Mesendoderm (in vitro differentiated cells): ENCODE results near the gene LRRN1.

Experiments used
- DNase-seq: peaks from one replicate; pipeline ENCODE4 v3.0.0; 2013
- H2AK5ac ChIP-seq: 2 replicates; pipeline ENCODE4 v1.6.1; 2013; ENCODE audit warnings: low read length, inconsistent platforms
- H2BK120ac ChIP-seq: 2 replicates; pipeline ENCODE4 v1.6.1; 2013; ENCODE audit warnings: low read depth, mild to moderate bottlenecking, low read length, moderate library complexity, mixed read lengths
- H2BK15ac ChIP-seq: replicated peaks from 2 replicates; pipeline ENCODE4 v1.6.1; 2013; ENCODE audit warnings: low read depth, mild to moderate bottlenecking, moderate library complexity
- H2BK5ac ChIP-seq: 2 replicates; pipeline ENCODE4 v1.6.1; 2013; ENCODE audit warnings: low read length, inconsistent platforms
- H3K18ac ChIP-seq: 2 replicates; pipeline ENCODE4 v1.6.1; 2013; ENCODE audit warnings: mild to moderate bottlenecking, low read length, mixed read lengths
- H3K23ac ChIP-seq: one replicate; pipeline ENCODE4 v1.6.1; 2013; ENCODE audit warnings: low read length
- H3K27ac ChIP-seq: 2 replicates; pipeline ENCODE4 v1.5.1; 2013; ENCODE audit warnings: low read depth, mild to moderate bottlenecking, inconsistent platforms, low read length, moderate library complexity
- H3K27me3 ChIP-seq: 2 replicates; pipeline ENCODE4 v1.6.1; 2013; ENCODE audit warnings: low read length, control low read depth, mild to moderate bottlenecking, inconsistent platforms; ENCODE audit not compliant: insufficient read depth, poor library complexity
- H3K36me3 ChIP-seq: 2 replicates; pipeline ENCODE4 v1.6.1; 2013; ENCODE audit warnings: low read length, inconsistent platforms; ENCODE audit not compliant: control insufficient read depth, insufficient read depth
- H3K4ac ChIP-seq: one replicate; pipeline ENCODE4 v1.6.1; 2013; ENCODE audit warnings: low read depth, mild to moderate bottlenecking, low read length, moderate library complexity
- H3K4me1 ChIP-seq: 2 replicates; pipeline ENCODE4 v1.6.1; 2013; ENCODE audit warnings: low read depth, low read length, inconsistent platforms; ENCODE audit not compliant: control insufficient read depth
- H3K4me2 ChIP-seq: 2 replicates; pipeline ENCODE4 v1.6.1; 2013; ENCODE audit warnings: low read length
- H3K4me3 ChIP-seq: 2 replicates; pipeline ENCODE4 v1.5.1; 2013; ENCODE audit warnings: mild to moderate bottlenecking, low read length
- H3K56ac ChIP-seq: one replicate; pipeline ENCODE4 v1.6.1; 2013; ENCODE audit warnings: low read length
- H3K79me1 ChIP-seq: 2 replicates; pipeline ENCODE4 v1.6.1; 2013; ENCODE audit warnings: low read length, inconsistent platforms
- H3K79me2 ChIP-seq: 2 replicates; pipeline ENCODE4 v1.6.1; 2013; ENCODE audit warnings: mild to moderate bottlenecking, low read length; ENCODE audit not compliant: control insufficient read depth, insufficient read depth
- H3K9ac ChIP-seq: 2 replicates; pipeline ENCODE4 v1.6.1; 2013; ENCODE audit warnings: low read length, inconsistent platforms
- H4K5ac ChIP-seq: one replicate; pipeline ENCODE4 v1.6.1; 2013; ENCODE audit warnings: low read length
- H4K8ac ChIP-seq: one replicate; pipeline ENCODE4 v1.6.1; 2013; ENCODE audit warnings: low read depth, mild to moderate bottlenecking, control low read depth, low read length, moderate library complexity
- WGBS: extraction: QIAGEN DNeasy Blood & Tissue Kit; methylation state at CpG from one replicate; pipeline ENCODE4 v1.1.7; 2013; ENCODE audit warnings: low lambda C conversion rate, missing lambda C conversion rate; ENCODE audit not compliant: insufficient coverage; ENCODE audit errors: extremely low coverage; 5-methylcytosine and 5-hydroxymethylcytosine counted together

LRRN1 gene

DNA sequence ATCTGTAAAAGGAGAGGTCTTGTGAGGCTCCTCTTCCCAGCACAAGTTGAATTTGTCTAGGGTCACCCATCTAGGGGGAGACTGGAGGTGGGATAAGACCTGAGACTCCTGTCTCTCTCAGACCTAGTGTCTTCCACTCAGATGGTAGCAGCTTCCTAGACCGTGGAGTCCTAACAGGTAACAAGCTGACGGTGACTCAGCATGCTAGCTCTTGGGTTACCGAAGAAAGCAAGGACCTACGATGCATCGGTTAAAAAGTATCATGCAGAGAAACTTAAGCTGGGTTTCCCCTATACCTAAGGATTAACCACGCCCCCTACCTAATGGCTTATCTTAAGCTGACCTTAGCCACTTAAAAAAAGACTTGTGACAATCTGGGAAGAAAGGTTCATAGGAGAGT, 7.6 kb downstream of the LRRN1 start:
- H3K23ac ChIP-seq = no peak overlapping the region
- H4K8ac ChIP-seq = no peak overlapping the region
- peaks cover 62% of the 10 kb centered on the region for H3K79me2 ChIP-seq
- H3K18ac ChIP-seq = no peak overlapping the region
- H2AK5ac ChIP-seq = no peak overlapping the region
- H3K79me1 ChIP-seq = peaks cover 12% of the 10 kb centered on the region
- no peak overlapping the region for H3K27ac ChIP-seq
- no peak overlapping the region for H4K5ac ChIP-seq
- no peak overlapping the region for H3K4ac ChIP-seq
- H3K9ac ChIP-seq = no peak overlapping the region
- no peak overlapping the region for H2BK5ac ChIP-seq
- H3K4me3 ChIP-seq = no peak overlapping the region
- peaks cover 10% of the 10 kb centered on the region for H3K4me1 ChIP-seq
- peaks cover under 1% of the 10 kb centered on the region for H3K36me3 ChIP-seq
- peak; percentile 53 for DNase-seq
- no peaks in the 10 kb centered on the region for H3K27me3 ChIP-seq
- H2BK15ac ChIP-seq = no peak overlapping the region
- no CpG with 5 or more reads among the region's 6 CpGs for WGBS
- H3K56ac ChIP-seq = peak overlapping the region; percentile 65
- no peak overlapping the region for H2BK120ac ChIP-seq
- H3K4me2 ChIP-seq = no peak overlapping the region

DNA sequence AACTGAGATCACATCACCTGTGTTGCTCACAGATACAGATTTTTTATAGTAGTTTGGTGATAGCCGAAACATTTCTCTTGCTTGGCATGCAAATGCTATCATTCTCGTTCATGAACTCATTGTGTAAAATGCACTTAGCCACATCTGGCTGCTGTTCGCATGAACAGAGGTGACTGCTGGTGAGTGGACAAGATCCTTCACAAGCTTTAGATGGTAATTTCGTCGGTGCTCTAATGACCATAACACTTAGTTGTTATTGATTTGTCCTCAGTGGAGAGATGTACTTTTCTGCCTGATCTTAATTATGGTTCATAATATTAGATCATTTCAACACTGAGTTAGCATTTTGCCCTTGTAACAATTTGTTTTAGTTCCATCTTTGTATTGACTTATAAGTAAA, 13.8 kb downstream of the LRRN1 start:
- WGBS = no CpG with 5 or more reads among the region's 5 CpGs
- Histone ChIP-seq H2BK15ac (no peak overlapping the region), H3K9ac (no peak overlapping the region), H3K27ac (no peak overlapping the region), H3K4me2 (no peak overlapping the region), H3K36me3 (no peaks in the 10 kb centered on the region), H3K4ac (no peak overlapping the region), H4K5ac (no peak overlapping the region), H3K79me2 (peaks cover 44% of the 10 kb centered on the region), H3K18ac (no peak overlapping the region), H3K4me1 (peaks cover 4% of the 10 kb centered on the region), H4K8ac (no peak overlapping the region), H3K56ac (no peak overlapping the region), H2AK5ac (no peak overlapping the region), H3K27me3 (no peaks in the 10 kb centered on the region), H3K23ac (no peak overlapping the region), H3K4me3 (no peak overlapping the region), H2BK120ac (no peak overlapping the region), H3K79me1 (peaks cover 16% of the 10 kb centered on the region), H2BK5ac (no peak overlapping the region)
- no peak for DNase-seq

- Histone ChIP-seq H2BK15ac (no peak overlapping the region), H3K4me1 (peaks cover 4% of the 10 kb centered on the region), H2BK120ac (no peak overlapping the region), H3K4me2 (no peak overlapping the region), H3K27me3 (no peaks in the 10 kb centered on the region), H3K56ac (no peak overlapping the region), H3K18ac (no peak overlapping the region), H4K8ac (no peak overlapping the region), H3K4ac (no peak overlapping the region), H3K4me3 (no peak overlapping the region), H4K5ac (no peak overlapping the region), H3K79me2 (peaks cover 31% of the 10 kb centered on the region), H3K27ac (no peak overlapping the region), H3K23ac (no peak overlapping the region), H2AK5ac (no peak overlapping the region), H3K36me3 (no peaks in the 10 kb centered on the region), H3K79me1 (peaks cover 16% of the 10 kb centered on the region), H2BK5ac (no peak overlapping the region), H3K9ac (no peak overlapping the region)
- WGBS = no CpG with 5 or more reads among the region's 1 CpG
- no peak for DNase-seq
These were observed 16.0 kb downstream of the LRRN1 start for GRCh38 chr3:3815206-3815605.

DNA sequence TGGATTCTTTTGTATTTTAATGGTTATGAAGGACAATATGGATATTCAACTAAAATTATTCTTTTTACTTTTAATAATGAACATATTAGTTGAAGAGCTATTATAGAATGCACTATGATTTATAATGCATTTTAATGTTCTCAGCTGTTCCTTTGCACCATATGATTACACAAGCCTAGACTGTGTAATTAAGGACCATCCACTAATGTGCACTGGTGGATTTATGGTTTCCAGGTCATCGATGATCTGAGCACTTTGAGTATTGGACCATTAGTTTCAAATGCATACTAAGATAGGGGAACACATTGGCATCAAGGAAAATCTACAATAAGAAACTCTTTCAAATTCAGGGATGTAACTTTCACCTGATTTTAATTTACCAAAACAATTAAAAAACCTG, 16.8 kb downstream of the LRRN1 start:
- WGBS = no CpG with 5 or more reads among the region's 1 CpG
- Histone ChIP-seq H3K36me3 (no peaks in the 10 kb centered on the region), H2BK120ac (no peak overlapping the region)

GRCh38 chr3:3817865-3818264, 18.6 kb downstream of the LRRN1 start:
- Histone ChIP-seq H3K23ac (no peak overlapping the region), H3K18ac (no peak overlapping the region), H2AK5ac (no peak overlapping the region), H3K27ac (no peak overlapping the region), H2BK5ac (no peak overlapping the region), H2BK15ac (no peak overlapping the region), H3K4ac (no peak overlapping the region), H3K4me2 (no peak overlapping the region), H3K27me3 (no peaks in the 10 kb centered on the region), H4K8ac (no peak overlapping the region), H3K9ac (no peak overlapping the region), H2BK120ac (no peak overlapping the region), H3K4me1 (no peaks in the 10 kb centered on the region), H3K56ac (no peak overlapping the region), H3K4me3 (no peak overlapping the region), H3K36me3 (no peaks in the 10 kb centered on the region), H4K5ac (no peak overlapping the region), H3K79me2 (peaks cover 14% of the 10 kb centered on the region), H3K79me1 (peaks cover 9% of the 10 kb centered on the region)
- no peak for DNase-seq
- WGBS = no CpG with 5 or more reads among the region's 5 CpGs

More for the DNA sequence above, 16.8 kb downstream of the LRRN1 start:
- Histone ChIP-seq H3K9ac (no peak overlapping the region), H3K79me1 (peaks cover 15% of the 10 kb centered on the region), H3K18ac (no peak overlapping the region), H3K56ac (no peak overlapping the region), H4K5ac (no peak overlapping the region), H2BK15ac (no peak overlapping the region), H2AK5ac (no peak overlapping the region), H3K27me3 (no peaks in the 10 kb centered on the region), H3K27ac (no peak overlapping the region), H4K8ac (no peak overlapping the region), H3K79me2 (peaks cover 25% of the 10 kb centered on the region), H3K4me3 (no peak overlapping the region), H2BK5ac (no peak overlapping the region), H3K4ac (no peak overlapping the region), H3K23ac (no peak overlapping the region), H3K4me1 (peaks cover 4% of the 10 kb centered on the region), H3K4me2 (no peak overlapping the region)
- no peak for DNase-seq

GRCh38 chr3:3821777-3822176, 22.5 kb downstream of the LRRN1 start:
- no CpG with 5 or more reads among the region's 4 CpGs for WGBS
- H4K5ac ChIP-seq = no peak overlapping the region
- no peak overlapping the region for H3K9ac ChIP-seq
- H2AK5ac ChIP-seq = no peak overlapping the region
- H3K18ac ChIP-seq = no peak overlapping the region
- H3K56ac ChIP-seq = no peak overlapping the region
- H3K27ac ChIP-seq = no peak overlapping the region
- H3K79me2 ChIP-seq = peaks cover 2% of the 10 kb centered on the region
- H2BK5ac ChIP-seq = no peak overlapping the region
- no peaks in the 10 kb centered on the region for H3K36me3 ChIP-seq
- no peaks in the 10 kb centered on the region for H3K27me3 ChIP-seq
- H3K4ac ChIP-seq = no peak overlapping the region
- H3K4me2 ChIP-seq = no peak overlapping the region
- no peak for DNase-seq
- peaks cover 3% of the 10 kb centered on the region for H3K79me1 ChIP-seq
- no peaks in the 10 kb centered on the region for H3K4me1 ChIP-seq
- no peak overlapping the region for H2BK15ac ChIP-seq
- H2BK120ac ChIP-seq = no peak overlapping the region
- no peak overlapping the region for H4K8ac ChIP-seq
- no peak overlapping the region for H3K23ac ChIP-seq
- H3K4me3 ChIP-seq = no peak overlapping the region
